GM20431 (cell line): ENCODE data around the gene KRT9.
"Not testable (repeated sequence)": the region's sequence is repeated elsewhere in the genome, so short reads cannot be mapped to it uniquely, and the experiment has no call there.

ENCODE experiments used
- in situ Hi-C: fragments of 300-500 bp; cut with MseI, MboI; formaldehyde crosslinking; loops from one replicate; pipeline ENCODE4 v1.15.0; 2020; ENCODE audit warnings: low sequenced_read_pairs; ENCODE audit not compliant: unreplicated experiment

The KRT9 gene

DNA sequence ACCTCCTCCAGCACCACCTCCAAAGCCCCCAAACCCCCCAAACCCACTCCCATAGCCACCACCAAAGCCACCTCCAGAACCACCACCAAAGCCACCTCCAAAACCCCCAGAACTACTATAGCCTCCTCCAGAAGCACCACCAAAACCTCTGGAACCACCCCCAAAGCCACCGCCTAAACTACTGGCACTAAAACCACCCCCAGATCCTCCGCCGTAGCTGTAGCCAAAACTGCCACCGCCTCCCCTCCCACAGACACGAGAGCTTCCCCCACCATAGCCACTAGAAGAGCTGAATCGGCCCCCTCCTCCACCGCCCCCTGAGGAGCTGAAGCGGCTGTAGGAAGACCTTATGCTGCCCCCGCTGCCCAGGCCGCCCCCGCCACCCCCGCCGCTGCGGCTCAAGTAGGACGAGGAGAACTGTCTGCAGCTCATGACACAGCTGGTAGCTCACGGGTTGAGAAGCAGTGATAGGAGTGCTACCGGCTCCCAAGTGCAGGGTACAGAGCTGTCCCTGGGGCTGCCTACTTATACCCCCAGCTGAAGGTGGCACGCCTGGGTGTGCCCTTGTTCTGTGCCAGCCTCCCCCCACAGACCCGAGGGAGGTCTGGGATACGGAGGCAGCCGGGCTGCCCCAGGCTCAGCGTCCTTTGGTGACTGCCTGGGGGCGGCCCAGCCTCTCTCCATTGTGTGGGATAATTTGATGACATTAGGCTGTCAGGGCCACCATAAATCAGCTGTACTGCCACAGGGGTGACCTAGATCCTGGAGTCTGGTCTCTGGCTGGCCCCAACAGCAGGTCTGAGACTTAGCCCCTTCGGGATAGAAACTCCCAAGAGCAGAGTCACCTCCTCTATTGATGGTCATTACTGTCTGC, at the start of gene KRT9:
TSS of gene KRT9 (minus strand) at position 499 of the 874 bp plus-strand sequence. CDS start at position 432, 67 bp downstream.
- in situ Hi-C loops, result no loop called here

- in situ Hi-C loops, result not testable (repeated sequence)
Observed at GRCh38 chr17:41621435-41621817, 49.6 kb upstream of the KRT9 start.

GRCh38 chr17:41620583-41621434, 49.0 kb upstream of the KRT9 start:
- in situ Hi-C loops, result no loop called here

DNA sequence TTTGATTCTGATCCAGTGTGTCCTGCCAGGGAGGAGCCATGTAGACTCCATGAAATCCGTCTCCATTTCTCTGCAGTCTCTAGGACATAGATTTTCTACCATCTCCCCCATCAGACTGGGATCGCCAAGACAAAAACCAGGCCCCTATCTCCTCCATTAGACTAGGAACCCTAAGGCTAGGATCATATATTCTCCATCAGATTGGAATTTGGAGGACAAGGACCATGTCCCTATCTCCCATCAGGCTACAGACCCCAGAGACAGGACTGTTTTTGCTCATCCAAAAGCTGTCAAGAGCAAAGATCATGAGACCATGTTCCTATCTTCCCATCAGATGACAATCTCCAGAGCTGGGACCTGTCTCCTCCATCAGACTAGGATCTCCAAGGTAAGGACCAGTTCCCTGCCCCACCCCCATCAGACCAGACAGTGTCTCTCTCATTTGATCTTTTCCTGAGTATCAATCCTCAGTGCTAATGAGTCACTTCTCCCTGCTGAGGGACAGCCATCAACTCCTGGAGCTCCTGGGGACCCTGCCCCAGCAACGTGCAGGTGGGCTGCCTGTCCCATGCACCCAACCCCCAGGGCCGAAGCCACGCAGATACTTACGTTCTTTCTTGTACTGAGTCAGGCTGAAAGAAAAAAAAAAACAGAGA, 48.2 kb upstream of the KRT9 start:
- in situ Hi-C loops, result not testable (repeated sequence)

GRCh38 chr17:41619036-41619926, 47.4 kb upstream of the KRT9 start:
- in situ Hi-C loops, result no loop called here

GRCh38 chr17:41618341-41619035, 46.6 kb upstream of the KRT9 start:
- in situ Hi-C loops, result no loop called here

DNA sequence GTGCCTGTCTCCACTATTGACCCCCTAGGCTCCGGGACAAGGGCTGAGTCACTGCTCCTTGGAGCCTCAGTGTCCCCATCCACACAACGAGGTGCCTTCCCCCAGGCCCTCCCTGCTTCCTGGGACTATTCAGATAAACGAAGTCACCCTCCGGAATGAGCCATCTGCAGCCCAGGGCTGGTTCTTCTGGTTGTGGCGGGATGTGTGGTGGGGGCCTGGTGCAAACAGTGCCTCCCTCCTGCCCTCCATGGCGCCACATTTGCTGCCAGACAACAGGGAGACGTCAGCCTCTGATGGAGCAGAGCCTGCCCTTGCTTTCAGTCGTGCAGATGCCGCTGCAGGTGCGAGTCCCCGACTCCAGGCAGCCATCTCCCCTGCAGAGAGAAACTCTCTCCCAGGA, 45.8 kb upstream of the KRT9 start:
- in situ Hi-C loops, result no loop called here

- in situ Hi-C loops, result no loop called here
Observed at GRCh38 chr17:41617136-41617535, 45.3 kb upstream of the KRT9 start.

DNA sequence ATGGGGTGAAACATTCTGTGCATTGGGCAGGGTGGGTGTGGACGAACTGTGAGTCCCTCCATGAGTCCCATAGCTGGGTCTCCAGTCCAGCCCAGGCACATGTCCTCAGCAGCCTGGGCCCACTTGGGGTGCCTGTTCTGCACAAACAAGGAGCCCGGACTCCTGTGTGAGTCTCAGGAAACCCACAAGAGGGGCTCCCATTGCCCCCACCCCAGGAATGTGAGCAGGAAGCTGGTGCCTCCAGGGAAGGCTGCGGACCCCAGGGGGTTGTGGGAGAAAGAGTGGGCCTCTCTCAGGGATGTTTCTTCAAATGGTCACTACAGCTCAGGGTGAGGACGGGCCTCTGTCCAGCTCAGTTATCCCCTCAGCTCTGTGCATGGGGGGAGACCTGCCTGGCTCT, 44.6 kb upstream of the KRT9 start:
- in situ Hi-C loops, result not testable (repeated sequence)

DNA sequence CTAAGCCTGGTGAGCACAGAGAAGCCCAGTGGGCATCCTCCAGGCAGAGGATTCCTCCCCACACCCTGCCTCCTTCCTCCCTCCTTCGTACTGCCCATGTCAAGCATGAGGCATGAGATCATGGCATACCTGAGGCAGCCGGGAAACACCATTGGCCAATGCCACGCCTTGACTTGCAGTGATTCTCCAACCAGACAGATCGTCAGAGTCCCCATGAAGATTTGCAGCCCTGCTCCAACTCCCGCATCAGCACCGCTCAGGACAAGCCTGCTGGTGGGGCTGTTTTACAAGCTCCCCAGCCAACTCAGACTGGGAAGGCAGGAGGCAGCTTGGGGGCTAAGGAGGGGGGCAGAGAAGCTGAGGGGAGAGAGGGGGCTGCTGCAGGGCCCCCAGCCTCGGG, 43.6 kb upstream of the KRT9 start:
- in situ Hi-C loops, result no loop called here

DNA sequence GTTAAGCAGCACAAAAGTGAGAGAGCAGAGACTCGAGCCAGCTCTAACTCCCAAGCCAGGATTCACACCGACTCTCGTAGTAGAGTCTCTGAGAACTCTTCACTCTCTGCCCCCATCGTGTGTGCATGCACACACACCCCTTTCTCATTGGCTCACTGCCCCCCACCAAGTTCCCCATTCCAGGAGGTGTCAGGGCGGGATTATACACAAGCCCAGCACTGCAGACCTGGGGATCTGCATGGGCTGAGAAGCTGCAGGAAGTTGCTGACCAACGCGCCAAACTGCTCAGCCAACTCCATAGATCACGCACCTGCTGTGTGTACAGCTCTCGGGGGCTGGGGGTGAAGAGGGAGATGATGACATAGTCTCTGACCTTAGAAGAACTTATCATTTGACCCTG, 42.9 kb upstream of the KRT9 start:
- in situ Hi-C loops, result not testable (repeated sequence)

GRCh38 chr17:41614098-41614497, 42.2 kb upstream of the KRT9 start:
- in situ Hi-C loops, result no loop called here

- in situ Hi-C loops, result no loop called here
Observed at GRCh38 chr17:41613277-41614082, 41.6 kb upstream of the KRT9 start.

DNA sequence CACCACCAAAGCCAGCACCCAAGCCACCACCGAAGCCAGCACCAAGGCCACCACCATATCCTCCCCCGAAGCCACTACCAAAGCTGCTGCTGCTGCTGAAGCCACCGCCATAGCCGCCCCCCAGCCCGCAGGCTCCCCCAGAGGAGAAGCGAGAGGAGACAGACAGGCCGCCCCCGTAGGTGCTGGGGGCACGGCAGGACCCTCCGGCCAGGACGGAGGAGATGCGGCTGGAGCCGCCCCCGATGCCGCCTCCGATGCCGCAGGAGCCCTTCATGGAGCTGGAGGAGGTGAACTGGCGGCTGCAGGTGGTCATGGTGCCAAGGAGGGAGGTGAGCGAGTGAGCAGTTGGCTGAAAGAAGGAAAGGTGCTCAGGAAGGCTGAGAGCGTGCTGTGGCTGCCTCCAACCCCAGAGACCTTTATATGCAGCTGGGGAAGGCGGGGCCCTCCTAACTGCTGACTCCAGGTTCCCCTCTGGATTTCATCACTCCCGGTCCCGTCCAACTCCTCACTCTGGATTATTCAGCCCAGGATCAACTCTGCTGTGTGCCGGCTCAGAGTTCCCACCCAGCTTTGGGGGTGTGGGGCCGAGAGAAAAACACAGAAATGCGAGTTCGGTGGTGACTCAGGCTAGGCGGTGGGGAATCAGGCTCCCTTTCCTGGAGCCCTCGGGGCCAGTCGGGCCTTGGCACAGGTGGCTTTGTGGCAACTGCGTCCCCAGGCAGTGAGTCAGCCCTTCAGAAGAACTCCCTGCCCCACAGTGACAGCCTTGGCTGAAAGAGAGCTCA, 40.7 kb upstream of the KRT9 start, which contains the start of gene KRT16:
TSS of gene KRT16 (minus strand) at position 392 of the 785 bp plus-strand sequence. CDS start at position 313, 79 bp downstream.
- in situ Hi-C loops, result not testable (repeated sequence)

- in situ Hi-C loops, result no loop called here
Observed at GRCh38 chr17:41610965-41611640, 39.2 kb upstream of the KRT9 start.

DNA sequence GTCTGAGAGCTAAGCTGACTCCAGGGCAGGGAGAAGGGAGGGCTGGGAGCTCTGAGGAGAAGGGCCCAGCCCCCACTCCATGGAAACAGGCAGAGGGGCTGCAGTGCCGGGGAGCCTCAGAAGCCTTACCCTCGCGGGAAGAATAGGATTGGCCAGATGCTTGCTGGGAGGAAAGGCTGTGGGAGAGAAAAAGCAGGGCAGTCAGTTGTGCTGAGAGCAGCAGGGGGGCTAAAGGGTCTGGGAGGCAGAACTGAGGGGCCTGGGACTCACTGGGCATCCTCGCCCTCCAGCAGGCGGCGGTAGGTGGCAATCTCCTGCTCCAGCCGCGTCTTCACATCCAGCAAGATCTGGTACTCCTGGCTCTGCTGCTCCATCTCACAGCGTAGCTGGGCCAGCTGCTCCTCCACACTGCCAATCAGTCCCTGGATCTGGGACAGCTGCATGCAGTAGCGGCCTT, 38.2 kb upstream of the KRT9 start:
- in situ Hi-C loops, result not testable (repeated sequence)

GRCh38 chr17:41606930-41607329, 35.1 kb upstream of the KRT9 start:
- in situ Hi-C loops, result not testable (repeated sequence)
